Breast epithelium (tissue), 3 donors: ENCODE measurements around the gene MYBBP1A.

Experiments
- POLR2AphosphoS5 ChIP-seq, 3 donors: sonication (generic); formaldehyde crosslinking; IDR thresholded peaks; one replicate each; pipeline ENCODE4 v1.6.1; 2017; ENCODE audit warnings: antibody characterized with exemption in 3 of 3
- TF ChIP-seq, protein P1 (sequence below), 3 donors: fragments of 450-650 bp; IDR thresholded peaks; one replicate each; pipeline ENCODE4 v1.5.1; 2016 to 2017; ENCODE audit warnings: antibody characterized with exemption in 3 of 3, mild to moderate bottlenecking in 3 of 3, moderate library complexity in 3 of 3

DNA sequence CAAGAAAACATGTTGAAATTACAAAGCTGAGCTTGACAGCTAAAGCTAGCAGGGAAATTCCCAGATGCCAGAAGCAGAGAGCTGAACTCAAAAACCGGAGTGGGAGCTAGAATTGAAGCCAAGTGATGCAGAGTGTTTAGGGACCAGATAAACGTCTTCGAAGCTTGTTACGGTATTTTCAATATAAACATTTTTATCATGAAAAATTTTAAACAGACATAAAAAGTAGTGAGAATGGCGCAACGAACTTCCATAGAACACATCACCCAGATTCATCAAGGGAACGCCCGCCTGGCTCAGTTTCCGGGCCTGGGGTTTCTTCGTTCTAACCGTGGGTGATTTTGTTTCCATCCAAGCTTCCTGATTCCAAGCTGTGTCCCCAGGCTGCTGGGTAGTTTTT is 38.4 kb downstream of the MYBBP1A start:
- TF ChIP-seq POLR2AphosphoS5 (IDR thresholded peaks at IDR 0.05) = no peak
- TF ChIP-seq, protein P1, sequence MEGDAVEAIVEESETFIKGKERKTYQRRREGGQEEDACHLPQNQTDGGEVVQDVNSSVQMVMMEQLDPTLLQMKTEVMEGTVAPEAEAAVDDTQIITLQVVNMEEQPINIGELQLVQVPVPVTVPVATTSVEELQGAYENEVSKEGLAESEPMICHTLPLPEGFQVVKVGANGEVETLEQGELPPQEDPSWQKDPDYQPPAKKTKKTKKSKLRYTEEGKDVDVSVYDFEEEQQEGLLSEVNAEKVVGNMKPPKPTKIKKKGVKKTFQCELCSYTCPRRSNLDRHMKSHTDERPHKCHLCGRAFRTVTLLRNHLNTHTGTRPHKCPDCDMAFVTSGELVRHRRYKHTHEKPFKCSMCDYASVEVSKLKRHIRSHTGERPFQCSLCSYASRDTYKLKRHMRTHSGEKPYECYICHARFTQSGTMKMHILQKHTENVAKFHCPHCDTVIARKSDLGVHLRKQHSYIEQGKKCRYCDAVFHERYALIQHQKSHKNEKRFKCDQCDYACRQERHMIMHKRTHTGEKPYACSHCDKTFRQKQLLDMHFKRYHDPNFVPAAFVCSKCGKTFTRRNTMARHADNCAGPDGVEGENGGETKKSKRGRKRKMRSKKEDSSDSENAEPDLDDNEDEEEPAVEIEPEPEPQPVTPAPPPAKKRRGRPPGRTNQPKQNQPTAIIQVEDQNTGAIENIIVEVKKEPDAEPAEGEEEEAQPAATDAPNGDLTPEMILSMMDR (IDR thresholded peaks at IDR 0.05) = no peak
